PFSK-1 (cell line): ENCODE data around the gene TUBA8. TPM values are rescaled to one million over a fixed set of nuclear protein-coding genes. Genes with fewer than 3 reads are reported as not detected.

Experiments used
- FOXP2 ChIP-seq: optimal IDR thresholded peaks from 2 replicates; pipeline ENCODE3; 2011; ENCODE audit warnings: borderline replicate concordance, control low read depth, inconsistent platforms; ENCODE audit not compliant: insufficient read depth; ENCODE audit errors: extremely low read length, extremely low read depth
- POLR2AphosphoS5 ChIP-seq: IDR thresholded peaks from 2 replicates; pipeline ENCODE4 v1.6.1; 2012; ENCODE audit warnings: low read depth, mild to moderate bottlenecking, control low read depth, low read length, moderate library complexity
- REST ChIP-seq, 2 experiments: IDR thresholded peaks; 2 replicates each; pipeline versions ENCODE4 v1.6.1 to v1.8.0; 2011 to 2012; ENCODE audit warnings: low read depth in 2 of 2, low read length in 2 of 2, control low read depth in 1 of 2, inconsistent platforms in 1 of 2, mild to moderate bottlenecking in 1 of 2, moderate library complexity in 1 of 2; ENCODE audit not compliant: insufficient read depth in 1 of 2
- SIN3A ChIP-seq: IDR thresholded peaks from 2 replicates; pipeline ENCODE4 v1.6.1; 2012; ENCODE audit warnings: mild to moderate bottlenecking, low read length, moderate library complexity, borderline replicate concordance; ENCODE audit not compliant: insufficient read depth
- TAF1 ChIP-seq: IDR thresholded peaks from 2 replicates; pipeline ENCODE4 v1.6.1; 2012; ENCODE audit warnings: low read length, control low read depth, borderline replicate concordance; ENCODE audit not compliant: insufficient read depth
- polyA plus RNA-seq: library from polyadenylated mRNA; unstranded; fragments of >200 nt; gene quantifications from one replicate; pipeline ENCODE4 v1.2.1, GENCODE V29; 2012; ENCODE audit warnings: low read depth, missing spikeins; ENCODE audit not compliant: insufficient read length

TUBA8 gene
- 0.73 TPM for polyA plus RNA-seq

GRCh38 chr22:18110194-18110953 is at the start of gene TUBA8:
TUBA8 (plus strand) TSS chr22:18110809; CDS start chr22:18110866, 57 bp downstream.
- TF ChIP-seq SIN3A (no peak), FOXP2 (no peak), TAF1 (no peak), POLR2AphosphoS5 (no peak), REST (IDR thresholded peaks at IDR 0.05; ENCODE audit: insufficient read depth in 1 of 2, low read depth in 2 of 2, low read length in 2 of 2) (no peak)

GRCh38 chr22:18062421-18062820 is 48.2 kb upstream of the TUBA8 start:
- TF ChIP-seq REST (IDR thresholded peaks at IDR 0.05; ENCODE audit: insufficient read depth in 1 of 2, low read depth in 2 of 2, low read length in 2 of 2) (no peak), FOXP2 (no peak), POLR2AphosphoS5 (no peak), TAF1 (no peak), SIN3A (no peak)

GRCh38 chr22:18063306-18063705 is 47.3 kb upstream of the TUBA8 start:
- no peak for TF ChIP-seq POLR2AphosphoS5
- no peak for TF ChIP-seq SIN3A
- TF ChIP-seq TAF1, result no peak
- TF ChIP-seq REST (IDR thresholded peaks at IDR 0.05; ENCODE audit: insufficient read depth in 1 of 2, low read depth in 2 of 2, low read length in 2 of 2), result no peak
- TF ChIP-seq FOXP2, result no peak

- TF ChIP-seq POLR2AphosphoS5 (no peak), SIN3A (no peak), REST (IDR thresholded peaks at IDR 0.05; ENCODE audit: insufficient read depth in 1 of 2, low read depth in 2 of 2, low read length in 2 of 2) (no peak), FOXP2 (no peak), TAF1 (no peak)
Observed at GRCh38 chr22:18064636-18065035, 46.0 kb upstream of the TUBA8 start.
